ENCODE measurements around the gene PRR22. TPM values are rescaled to one million over a fixed set of nuclear protein-coding genes. Genes with fewer than 3 reads are reported as not detected.
A peak's percentile ranks its signal among the peaks of the same experiment; 100 is the strongest.

Gene PRR22
- total and polyA plus RNA-seq, 9 of the 15 experiments (the other 6 are each of a cell fraction or from before 2014, with no cell fraction given), result 0.03 to 12.0 (median 2.0) TPM; not detected in 1

DNA sequence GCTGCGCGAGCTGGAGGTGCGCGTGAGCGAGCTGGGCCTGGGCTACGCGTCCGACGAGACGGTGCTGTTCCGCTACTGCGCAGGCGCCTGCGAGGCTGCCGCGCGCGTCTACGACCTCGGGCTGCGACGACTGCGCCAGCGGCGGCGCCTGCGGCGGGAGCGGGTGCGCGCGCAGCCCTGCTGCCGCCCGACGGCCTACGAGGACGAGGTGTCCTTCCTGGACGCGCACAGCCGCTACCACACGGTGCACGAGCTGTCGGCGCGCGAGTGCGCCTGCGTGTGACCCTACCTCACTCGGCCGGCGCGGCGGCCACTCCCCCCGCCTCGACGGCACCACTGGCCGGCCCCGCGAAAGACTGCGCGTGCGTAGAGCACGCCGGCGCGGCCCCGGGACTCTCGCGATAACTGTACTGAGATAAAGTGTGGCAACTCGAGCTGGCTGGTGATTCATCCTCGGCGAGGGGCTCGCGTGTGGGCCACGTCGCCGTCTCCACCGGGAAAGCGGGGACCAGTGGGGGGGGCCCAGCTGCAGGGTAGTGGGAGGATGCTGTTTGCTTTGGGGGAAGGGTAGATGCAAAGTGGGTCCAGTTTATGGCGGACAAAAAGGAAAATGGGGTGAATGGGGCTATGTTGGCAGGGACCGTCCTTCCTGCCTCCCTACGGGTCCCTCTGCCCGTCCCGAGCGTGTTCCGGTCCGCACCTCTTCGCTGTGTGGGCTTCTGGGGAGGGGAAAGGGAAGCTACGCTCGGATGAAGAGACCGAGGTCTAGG is 43.5 kb upstream of the PRR22 start (continued):
- peak; percentile 56 for TF ChIP-seq SAP30 (IDR thresholded peaks at IDR 0.05; ENCODE audit: borderline replicate concordance, insufficient read depth, low read depth, low read length, poor library complexity, severe bottlenecking)
- TF ChIP-seq E2F3 (CRISPR knock-in tag; IDR thresholded peaks at IDR 0.05), result peak; percentile 56; the same call in 1 of the 2 replicates
- TF ChIP-seq NONO (IDR thresholded peaks at IDR 0.05; ENCODE audit: low read depth in 2 of 2, low read length in 1 of 2), result peak; percentile 87 to 92
- TF ChIP-seq ZNF175 (CRISPR knock-in tag; IDR thresholded peaks at IDR 0.05; ENCODE audit: low read depth), result 0 out of 2 replicates have a peak, but pooled peaks have one; percentile 45
- 0 out of 2 replicates have a peak, but pooled peaks have one; percentile 24 for TF ChIP-seq MEF2D (tag; conservative IDR thresholded peaks at IDR 0.05; ENCODE audit: low read depth)
- TF ChIP-seq ZNF24 (IDR thresholded peaks at IDR 0.05), result peak; percentile 71; the same call in 1 of the 2 replicates
- TF ChIP-seq CHD7 (IDR thresholded peaks at IDR 0.05; ENCODE audit: low read depth, low read length), result no peak
- TF ChIP-seq TBL1XR1 (IDR thresholded peaks at IDR 0.05; ENCODE audit: low read length in 2 of 2), result 0 out of 4 replicates have a peak, but pooled peaks of 1 of the 2 experiments have one; percentile 9
- peak; percentile 99 for TF ChIP-seq FOSL1 (tag; conservative IDR thresholded peaks at IDR 0.05)
- peak; percentile 90; the same call in 1 of the 2 replicates for TF ChIP-seq KAT7 (CRISPR knock-in tag; IDR thresholded peaks at IDR 0.05; ENCODE audit: borderline replicate concordance)
- TF ChIP-seq ZBTB17 (CRISPR knock-in tag; IDR thresholded peaks at IDR 0.05), result peak; percentile 75
- TF ChIP-seq JUND (IDR thresholded peaks at IDR 0.05; ENCODE audit: borderline replicate concordance, low read depth, low read length), result peak; percentile 98
- TF ChIP-seq JUND (tag; IDR thresholded peaks at IDR 0.05; ENCODE audit: borderline replicate concordance, low read depth, low read length), result peak; percentile 93; the same call in 2 of the 3 replicates
- no peak for TF ChIP-seq TCF7L2 (IDR thresholded peaks at IDR 0.05; ENCODE audit: low read depth, low read length)
- TF ChIP-seq ARID1B (IDR thresholded peaks at IDR 0.05), result peak; percentile 79
- TF ChIP-seq ZFX (CRISPR knock-in tag; IDR thresholded peaks at IDR 0.05), result peak; percentile 89
- TF ChIP-seq COPS2 (conservative IDR thresholded peaks at IDR 0.05), result no peak

Data from K562 (cell line).